Neural cell (in vitro differentiated cells): ENCODE results near the gene PPP4R2.

Source experiments
- CTCF ChIP-seq: fragments of 450-650 bp; IDR thresholded peaks from 2 replicates; pipeline ENCODE4 v1.5.1; 2014; ENCODE audit warnings: antibody characterized with exemption, mild to moderate bottlenecking, moderate library complexity; ENCODE audit not compliant: poor library complexity, severe bottlenecking
- EP300 ChIP-seq: fragments of 450-650 bp; conservative IDR thresholded peaks from 2 replicates; pipeline ENCODE4 v1.6.1; 2014; ENCODE audit warnings: antibody characterized with exemption, mild to moderate bottlenecking, moderate library complexity; ENCODE audit not compliant: poor library complexity, severe bottlenecking
- EZH2 ChIP-seq: fragments of 200-600, 300-800 bp; shearing (Covaris generic), sonication (generic); IDR thresholded peaks from 2 replicates; pipeline ENCODE4 v1.6.1; 2014; ENCODE audit warnings: antibody characterized with exemption, low read length, borderline replicate concordance, mild to moderate bottlenecking; ENCODE audit not compliant: insufficient read depth, poor library complexity, severe bottlenecking
- POLR2AphosphoS5 ChIP-seq: IDR thresholded peaks from 2 replicates; pipeline ENCODE4 v1.6.1; 2012
- RAD21 ChIP-seq: fragments of 450-650 bp; conservative IDR thresholded peaks from 2 replicates; pipeline ENCODE4 v1.6.1; 2014; ENCODE audit warnings: antibody characterized with exemption, mild to moderate bottlenecking, moderate library complexity
- SMC3 ChIP-seq: fragments of 450-650 bp; conservative IDR thresholded peaks from 2 replicates; pipeline ENCODE4 v1.6.1; 2014; ENCODE audit warnings: antibody characterized with exemption, mild to moderate bottlenecking, moderate library complexity; ENCODE audit not compliant: poor library complexity
- TAF1 ChIP-seq: IDR thresholded peaks from 2 replicates; pipeline ENCODE4 v1.6.1; 2012; ENCODE audit warnings: low read depth
- TF ChIP-seq, protein P1 (sequence below): IDR thresholded peaks from 2 replicates; pipeline ENCODE4 v1.6.1; 2012; ENCODE audit warnings: borderline replicate concordance

DNA sequence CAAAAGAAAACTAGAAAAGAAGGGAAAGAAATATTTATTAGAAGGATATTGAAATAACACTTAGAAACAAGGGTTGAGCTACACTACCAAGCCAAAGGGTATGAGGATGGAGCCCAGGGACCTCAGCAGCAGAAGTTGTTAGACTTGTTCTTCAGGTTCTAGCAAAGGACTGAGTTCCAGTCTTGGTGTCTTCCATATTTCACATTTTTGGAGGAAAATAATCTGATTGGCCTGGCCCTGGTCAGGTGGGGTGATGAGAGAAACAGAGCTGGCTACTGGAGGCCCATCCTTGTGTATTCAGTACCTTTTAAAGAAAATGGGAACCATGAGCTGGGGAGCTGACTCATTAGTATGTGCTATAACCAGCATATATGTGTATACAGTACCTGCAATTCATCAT, 28.2 kb downstream of the PPP4R2 start:
- TF ChIP-seq, protein P1, sequence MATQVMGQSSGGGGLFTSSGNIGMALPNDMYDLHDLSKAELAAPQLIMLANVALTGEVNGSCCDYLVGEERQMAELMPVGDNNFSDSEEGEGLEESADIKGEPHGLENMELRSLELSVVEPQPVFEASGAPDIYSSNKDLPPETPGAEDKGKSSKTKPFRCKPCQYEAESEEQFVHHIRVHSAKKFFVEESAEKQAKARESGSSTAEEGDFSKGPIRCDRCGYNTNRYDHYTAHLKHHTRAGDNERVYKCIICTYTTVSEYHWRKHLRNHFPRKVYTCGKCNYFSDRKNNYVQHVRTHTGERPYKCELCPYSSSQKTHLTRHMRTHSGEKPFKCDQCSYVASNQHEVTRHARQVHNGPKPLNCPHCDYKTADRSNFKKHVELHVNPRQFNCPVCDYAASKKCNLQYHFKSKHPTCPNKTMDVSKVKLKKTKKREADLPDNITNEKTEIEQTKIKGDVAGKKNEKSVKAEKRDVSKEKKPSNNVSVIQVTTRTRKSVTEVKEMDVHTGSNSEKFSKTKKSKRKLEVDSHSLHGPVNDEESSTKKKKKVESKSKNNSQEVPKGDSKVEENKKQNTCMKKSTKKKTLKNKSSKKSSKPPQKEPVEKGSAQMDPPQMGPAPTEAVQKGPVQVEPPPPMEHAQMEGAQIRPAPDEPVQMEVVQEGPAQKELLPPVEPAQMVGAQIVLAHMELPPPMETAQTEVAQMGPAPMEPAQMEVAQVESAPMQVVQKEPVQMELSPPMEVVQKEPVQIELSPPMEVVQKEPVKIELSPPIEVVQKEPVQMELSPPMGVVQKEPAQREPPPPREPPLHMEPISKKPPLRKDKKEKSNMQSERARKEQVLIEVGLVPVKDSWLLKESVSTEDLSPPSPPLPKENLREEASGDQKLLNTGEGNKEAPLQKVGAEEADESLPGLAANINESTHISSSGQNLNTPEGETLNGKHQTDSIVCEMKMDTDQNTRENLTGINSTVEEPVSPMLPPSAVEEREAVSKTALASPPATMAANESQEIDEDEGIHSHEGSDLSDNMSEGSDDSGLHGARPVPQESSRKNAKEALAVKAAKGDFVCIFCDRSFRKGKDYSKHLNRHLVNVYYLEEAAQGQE, result no peak
- TF ChIP-seq CTCF (no peak), SMC3 (no peak), RAD21 (no peak), POLR2AphosphoS5 (no peak), EP300 (no peak), EZH2 (no peak), TAF1 (no peak)
